Endodermal cell (in vitro differentiated cells): Measurements from ENCODE around the gene CORO7. TPM values are rescaled to one million over a fixed set of nuclear protein-coding genes. Genes with fewer than 3 reads are reported as not detected.
A peak's percentile ranks its signal among the peaks of the same experiment; 100 is the strongest.

Source experiments
- DNase-seq: peaks from one replicate; pipeline ENCODE4 v3.0.0-alpha.2; 2017
- H3K27ac ChIP-seq: 2 replicates; pipeline ENCODE4 v1.5.1; 2013; ENCODE audit warnings: mild to moderate bottlenecking, low read depth, low read length, moderate library complexity
- H3K27me3 ChIP-seq: 2 replicates; pipeline ENCODE4 v1.6.1; 2013; ENCODE audit warnings: mild to moderate bottlenecking, low read length, moderate library complexity; ENCODE audit not compliant: insufficient read depth, control insufficient read depth, poor library complexity, severe bottlenecking
- H3K36me3 ChIP-seq: 2 replicates; pipeline ENCODE4 v1.7.0; 2013; ENCODE audit warnings: mild to moderate bottlenecking, low read length, moderate library complexity; ENCODE audit not compliant: control insufficient read depth, insufficient read depth
- H3K4me1 ChIP-seq: one replicate; pipeline ENCODE4 v1.7.0; 2013; ENCODE audit warnings: low read length; ENCODE audit not compliant: control insufficient read depth, insufficient read depth
- H3K4me3 ChIP-seq: 2 replicates; pipeline ENCODE4 v1.5.1; 2013; ENCODE audit warnings: mild to moderate bottlenecking, low read length, moderate library complexity
- H3K9ac ChIP-seq: 2 replicates; pipeline ENCODE4 v1.6.1; 2013; ENCODE audit warnings: mild to moderate bottlenecking, low read length, moderate library complexity; ENCODE audit not compliant: poor library complexity, severe bottlenecking; ENCODE audit errors: extremely low read depth
- H3K9me3 ChIP-seq: 2 replicates; pipeline ENCODE4 v1.6.1; 2013; ENCODE audit warnings: mild to moderate bottlenecking, low read length, moderate library complexity; ENCODE audit not compliant: control insufficient read depth
- H3K27ac Mint-ChIP-seq: 2 replicates; pipeline ENCODE4 v1.8.0; 2020; ENCODE audit warnings: mixed read lengths
- H3K27me3 Mint-ChIP-seq: 2 replicates; pipeline ENCODE4 v1.8.0; 2021; ENCODE audit warnings: mild to moderate bottlenecking, mixed read lengths; ENCODE audit not compliant: insufficient read depth
- H3K36me3 Mint-ChIP-seq: 2 replicates; pipeline ENCODE4 v1.8.0; 2020; ENCODE audit warnings: low read depth, mixed read lengths
- H3K4me1 Mint-ChIP-seq: 2 replicates; pipeline ENCODE4 v1.8.0; 2020; ENCODE audit warnings: mixed read lengths
- H3K4me3 Mint-ChIP-seq: 2 replicates; pipeline ENCODE4 v1.8.0; 2020; ENCODE audit warnings: mild to moderate bottlenecking, moderate library complexity, mixed read lengths
- H3K9me3 Mint-ChIP-seq: 2 replicates; pipeline ENCODE4 v1.8.0; 2020; ENCODE audit warnings: mild to moderate bottlenecking, mixed read lengths
- CTCF ChIP-seq: fragments of 200-600 bp; sonication (generic); conservative IDR thresholded peaks from 2 replicates; pipeline ENCODE4 v1.5.0; 2021; ENCODE audit warnings: antibody characterized with exemption, mild to moderate bottlenecking
- whole genome bisulfite sequencing, 2 experiments: methylation state at CpG; one replicate each; pipeline versions ENCODE4 v1.1.5 to v1.1.7; 2013; ENCODE audit warnings: missing lambda C conversion rate in 2 of 2, mixed read lengths in 1 of 2; ENCODE audit not compliant: insufficient coverage in 1 of 2, insufficient read length in 1 of 2; 5-methylcytosine and 5-hydroxymethylcytosine counted together
- total RNA-seq, 2 donors: library from RNA; stranded (reverse); fragmentation: NEBNext Ultra II Directional in 1 of 2; extraction: Animal tissue kit (Norgen Biotek cat#: 25700) in 1 of 2; gene quantifications; 2 replicates in 1 of 2; 3 replicates in 1 of 2; pipeline ENCODE4 v1.2.1, GENCODE V29; 2021

Gene CORO7
- total RNA-seq, 2 donors from 2014 or later = 32.5 to 37.5 TPM

DNA sequence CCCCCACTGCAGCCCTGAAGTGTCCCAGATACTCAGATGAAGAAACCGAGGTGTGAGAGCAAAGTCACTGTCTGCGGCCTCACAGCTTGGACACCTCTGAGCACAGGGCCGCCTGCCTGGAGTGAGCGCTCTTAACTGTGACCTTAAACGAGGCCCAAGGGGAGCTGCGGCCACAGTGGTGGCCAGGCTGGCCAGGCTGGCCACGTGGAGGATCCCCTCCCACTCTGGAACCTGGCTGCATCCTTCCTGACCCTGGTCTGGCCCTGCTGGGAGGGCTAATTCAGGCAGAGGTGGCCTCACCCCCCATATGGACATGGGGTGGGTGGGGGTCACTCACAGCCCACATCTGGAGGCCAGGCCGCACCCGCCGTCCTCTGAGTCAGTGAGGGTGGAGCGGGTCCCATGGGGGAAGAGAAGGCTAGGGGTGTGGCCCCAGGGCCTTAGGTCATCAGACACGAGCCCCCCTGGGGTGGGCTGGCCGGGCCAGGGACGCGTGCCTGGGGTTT is 38.2 kb downstream of the CORO7 start:
- peaks cover 27% of the 10 kb centered on the region for H3K4me1 ChIP-seq
- Mint-ChIP-seq H3K4me1 (peaks cover 22% of the 10 kb centered on the region), H3K4me3 (no peak overlapping the region), H3K36me3 (no peaks in the 10 kb centered on the region), H3K27ac (peak overlapping the region; percentile 2), H3K9me3 (no peaks in the 10 kb centered on the region), H3K27me3 (no peaks in the 10 kb centered on the region)
- no peak overlapping the region for H3K27ac ChIP-seq
- WGBS, 2 experiments = 87 to 91% methylated on average over 9 to 15 of the region's 15 CpGs
- TF ChIP-seq CTCF = no peak
- no peak for DNase-seq
- no peaks in the 10 kb centered on the region for H3K9me3 ChIP-seq
- H3K36me3 ChIP-seq = no peaks in the 10 kb centered on the region
- no peak overlapping the region for H3K4me3 ChIP-seq
- no peak overlapping the region for H3K9ac ChIP-seq
- H3K27me3 ChIP-seq = no peaks in the 10 kb centered on the region

DNA sequence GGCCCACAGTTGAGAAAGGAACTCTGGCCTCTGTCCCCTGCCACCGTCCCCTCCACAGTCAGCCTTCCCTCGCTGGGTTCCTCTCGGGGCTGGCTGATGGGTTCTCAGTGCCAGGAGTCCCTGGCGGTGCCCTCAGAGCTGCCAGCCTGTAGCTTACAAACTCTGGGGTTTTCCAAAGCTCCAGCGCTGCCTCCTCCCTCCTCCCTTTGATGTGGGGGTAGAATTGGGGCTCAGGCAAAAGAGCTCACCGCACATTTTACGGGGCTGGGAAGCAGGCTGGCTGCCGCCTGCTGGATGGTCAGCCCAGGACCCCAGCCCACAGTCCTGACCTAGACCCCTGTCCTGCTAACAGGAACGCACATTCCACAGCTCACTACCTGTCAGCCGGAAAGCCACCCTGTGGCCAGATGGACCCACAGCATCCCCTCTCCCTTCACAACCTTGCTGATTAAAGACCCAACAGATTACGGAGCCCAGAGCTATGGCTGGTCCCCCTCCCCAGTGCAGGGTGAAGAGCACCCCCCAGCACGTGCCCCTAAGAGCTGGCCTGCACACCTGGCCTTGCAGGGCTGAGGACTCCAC is 38.7 kb downstream of the CORO7 start:
- no peaks in the 10 kb centered on the region for H3K36me3 ChIP-seq
- peak; percentile 71 for TF ChIP-seq CTCF
- H3K27ac Mint-ChIP-seq = peak overlapping the region; percentile 2
- H3K4me3 ChIP-seq = no peak overlapping the region
- H3K27me3 Mint-ChIP-seq = no peaks in the 10 kb centered on the region
- no peaks in the 10 kb centered on the region for H3K27me3 ChIP-seq
- no peaks in the 10 kb centered on the region for H3K9me3 Mint-ChIP-seq
- H3K36me3 Mint-ChIP-seq = no peaks in the 10 kb centered on the region
- H3K4me1 Mint-ChIP-seq = peaks cover 27% of the 10 kb centered on the region
- H3K4me1 ChIP-seq = peaks cover 32% of the 10 kb centered on the region
- H3K9ac ChIP-seq = no peak overlapping the region
- no peak overlapping the region for H3K4me3 Mint-ChIP-seq
- 76 to 78% methylated on average over 7 to 12 of the region's 12 CpGs for WGBS, 2 experiments
- H3K9me3 ChIP-seq = no peaks in the 10 kb centered on the region
- H3K27ac ChIP-seq = no peak overlapping the region
- DNase-seq = peak; percentile 78

GRCh38 chr16:4376893-4377572 is 39.4 kb downstream of the CORO7 start:
- Histone ChIP-seq H3K36me3 (no peaks in the 10 kb centered on the region), H3K9me3 (no peaks in the 10 kb centered on the region), H3K27ac (no peak overlapping the region), H3K27me3 (no peaks in the 10 kb centered on the region), H3K4me3 (no peak overlapping the region), H3K4me1 (peaks cover 36% of the 10 kb centered on the region), H3K9ac (no peak overlapping the region)
- H3K4me1 Mint-ChIP-seq = peaks cover 31% of the 10 kb centered on the region
- peak overlapping the region; percentile 82 for H3K27ac Mint-ChIP-seq
- H3K36me3 Mint-ChIP-seq = no peaks in the 10 kb centered on the region
- H3K9me3 Mint-ChIP-seq = no peaks in the 10 kb centered on the region
- peak; percentile 74 for DNase-seq
- WGBS, 2 experiments = 80 to 94% methylated on average over 11 to 24 of the region's 27 CpGs
- no peak for TF ChIP-seq CTCF
- H3K4me3 Mint-ChIP-seq = no peak overlapping the region
- H3K27me3 Mint-ChIP-seq = no peaks in the 10 kb centered on the region
